Ovary (tissue), 3 donors: ENCODE data around the gene GAS6.

ENCODE experiments used
- CTCF ChIP-seq, 3 donors: fragments of 450-650 bp in 2 of 3; fragments of 200-600 bp in 1 of 3; IDR thresholded peaks; one replicate each; pipeline versions ENCODE4 v1.5.1 to v1.8.0; 2016 to 2022; ENCODE audit warnings: antibody characterized with exemption in 3 of 3, mild to moderate bottlenecking in 1 of 3
- EP300 ChIP-seq: sonication (generic); formaldehyde crosslinking; IDR thresholded peaks from one replicate; pipeline ENCODE4 v1.6.1; 2017; ENCODE audit warnings: antibody characterized with exemption
- donor health status: DM: no; HTN: no; CAD: no.

DNA sequence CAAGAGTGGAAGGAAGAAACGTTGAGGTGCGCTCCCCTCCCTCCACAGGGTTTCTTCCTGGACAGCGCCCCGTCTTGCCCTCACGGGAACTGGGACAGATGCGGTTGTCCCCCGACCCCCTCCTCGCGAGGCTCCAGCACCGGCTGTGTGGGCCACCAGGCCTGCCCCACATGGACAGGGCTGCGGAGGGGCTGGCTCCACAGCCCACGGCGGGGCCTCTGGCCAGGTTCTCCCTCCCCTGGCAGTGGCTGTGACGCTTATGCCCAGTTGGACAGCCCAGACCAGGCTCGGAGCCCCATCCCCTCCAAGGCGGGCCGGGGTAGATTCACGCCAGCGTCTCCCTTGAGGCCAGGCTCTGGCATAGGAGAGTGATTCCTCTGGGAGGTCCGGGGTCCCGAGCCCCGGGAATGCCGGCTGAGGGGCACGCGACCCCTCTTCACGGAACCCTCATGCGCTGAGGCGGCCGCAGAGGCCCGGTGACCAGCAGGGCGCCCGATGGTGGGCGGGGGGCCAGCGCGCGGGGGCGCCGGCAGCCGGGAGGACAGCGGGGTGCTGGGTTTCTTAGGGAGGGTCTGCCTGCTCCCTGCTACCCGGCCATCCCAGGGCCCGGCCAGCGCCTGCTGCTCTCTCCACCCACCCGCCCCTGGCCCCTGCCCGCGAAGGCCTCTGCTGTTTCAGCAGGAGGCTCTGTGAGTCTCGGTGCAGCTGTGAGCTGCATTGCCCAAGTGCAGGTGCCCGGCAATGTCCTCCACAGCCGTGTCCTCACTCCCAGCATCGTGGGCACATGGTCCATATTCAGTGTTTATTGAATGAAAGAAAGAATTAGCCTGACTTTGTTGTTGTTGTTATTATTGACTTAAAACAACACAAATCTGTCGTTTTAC, 20.3 kb upstream of the GAS6 start:
- TF ChIP-seq CTCF (IDR thresholded peaks at IDR 0.05) (no peak), EP300 (no peak)
